AG09319 (cell line): ENCODE measurements around the gene EPS15.

Experiments used
- DNase-seq: peaks from one replicate; pipeline ENCODE4 v3.0.0-alpha.2; 2010; ENCODE audit warnings: low read depth; ENCODE audit errors: extremely low read depth
- TF ChIP-seq, protein P1 (sequence below): IDR thresholded peaks from 2 replicates; pipeline ENCODE4 v1.5.1; 2011; ENCODE audit warnings: low read depth, mild to moderate bottlenecking, inconsistent platforms, low read length, moderate library complexity

Gene EPS15

GRCh38 chr1:51433269-51433971, 85.6 kb downstream of the EPS15 start:
- no peak for DNase-seq
- TF ChIP-seq, protein P1, sequence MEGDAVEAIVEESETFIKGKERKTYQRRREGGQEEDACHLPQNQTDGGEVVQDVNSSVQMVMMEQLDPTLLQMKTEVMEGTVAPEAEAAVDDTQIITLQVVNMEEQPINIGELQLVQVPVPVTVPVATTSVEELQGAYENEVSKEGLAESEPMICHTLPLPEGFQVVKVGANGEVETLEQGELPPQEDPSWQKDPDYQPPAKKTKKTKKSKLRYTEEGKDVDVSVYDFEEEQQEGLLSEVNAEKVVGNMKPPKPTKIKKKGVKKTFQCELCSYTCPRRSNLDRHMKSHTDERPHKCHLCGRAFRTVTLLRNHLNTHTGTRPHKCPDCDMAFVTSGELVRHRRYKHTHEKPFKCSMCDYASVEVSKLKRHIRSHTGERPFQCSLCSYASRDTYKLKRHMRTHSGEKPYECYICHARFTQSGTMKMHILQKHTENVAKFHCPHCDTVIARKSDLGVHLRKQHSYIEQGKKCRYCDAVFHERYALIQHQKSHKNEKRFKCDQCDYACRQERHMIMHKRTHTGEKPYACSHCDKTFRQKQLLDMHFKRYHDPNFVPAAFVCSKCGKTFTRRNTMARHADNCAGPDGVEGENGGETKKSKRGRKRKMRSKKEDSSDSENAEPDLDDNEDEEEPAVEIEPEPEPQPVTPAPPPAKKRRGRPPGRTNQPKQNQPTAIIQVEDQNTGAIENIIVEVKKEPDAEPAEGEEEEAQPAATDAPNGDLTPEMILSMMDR, result no peak

DNA sequence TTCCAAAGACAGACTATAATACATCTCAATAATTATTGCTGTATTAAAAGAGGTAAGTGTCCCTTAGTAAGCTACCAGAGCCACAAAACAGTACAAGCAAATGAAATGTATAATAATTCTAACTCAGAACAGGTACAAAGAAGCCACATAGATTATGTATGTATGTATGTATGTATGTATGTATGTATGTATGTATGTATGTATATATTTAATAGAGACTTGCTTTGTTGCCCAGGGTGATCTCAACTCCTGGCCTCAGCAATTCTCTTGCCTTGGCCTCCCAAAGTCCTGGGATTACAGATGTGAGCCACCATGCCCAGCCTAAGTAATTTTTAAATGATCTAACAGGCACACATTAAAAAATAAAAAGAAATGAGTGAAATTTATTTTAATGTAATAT, 86.9 kb downstream of the EPS15 start:
- TF ChIP-seq, protein P1, result no peak
- no peak for DNase-seq

GRCh38 chr1:51427438-51427837, 91.6 kb downstream of the EPS15 start:
- no peak for DNase-seq
- TF ChIP-seq, protein P1, result no peak

- no peak for DNase-seq
- TF ChIP-seq, protein P1, result no peak
Observed at GRCh38 chr1:51425955-51426354, 93.1 kb downstream of the EPS15 start.

DNA sequence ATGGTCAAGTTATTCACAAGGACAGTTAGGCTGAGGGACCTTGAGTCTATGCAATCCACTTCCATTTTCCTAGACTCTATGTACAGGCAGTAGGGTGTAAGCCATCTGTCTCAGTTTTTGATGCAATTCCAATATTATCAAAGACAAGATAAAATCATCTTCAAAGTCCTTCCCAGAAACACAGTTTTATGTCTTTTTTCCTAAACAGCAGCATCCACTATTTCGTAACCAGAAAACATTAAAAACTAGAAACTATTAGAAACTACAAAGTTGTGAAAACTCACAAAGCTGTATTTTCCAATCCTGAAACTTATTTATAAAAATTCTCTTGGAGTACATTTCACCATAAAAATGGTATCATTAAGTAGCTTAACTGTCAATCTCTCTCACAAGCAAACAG, 93.8 kb downstream of the EPS15 start:
- no peak for DNase-seq
- TF ChIP-seq, protein P1, result no peak

DNA sequence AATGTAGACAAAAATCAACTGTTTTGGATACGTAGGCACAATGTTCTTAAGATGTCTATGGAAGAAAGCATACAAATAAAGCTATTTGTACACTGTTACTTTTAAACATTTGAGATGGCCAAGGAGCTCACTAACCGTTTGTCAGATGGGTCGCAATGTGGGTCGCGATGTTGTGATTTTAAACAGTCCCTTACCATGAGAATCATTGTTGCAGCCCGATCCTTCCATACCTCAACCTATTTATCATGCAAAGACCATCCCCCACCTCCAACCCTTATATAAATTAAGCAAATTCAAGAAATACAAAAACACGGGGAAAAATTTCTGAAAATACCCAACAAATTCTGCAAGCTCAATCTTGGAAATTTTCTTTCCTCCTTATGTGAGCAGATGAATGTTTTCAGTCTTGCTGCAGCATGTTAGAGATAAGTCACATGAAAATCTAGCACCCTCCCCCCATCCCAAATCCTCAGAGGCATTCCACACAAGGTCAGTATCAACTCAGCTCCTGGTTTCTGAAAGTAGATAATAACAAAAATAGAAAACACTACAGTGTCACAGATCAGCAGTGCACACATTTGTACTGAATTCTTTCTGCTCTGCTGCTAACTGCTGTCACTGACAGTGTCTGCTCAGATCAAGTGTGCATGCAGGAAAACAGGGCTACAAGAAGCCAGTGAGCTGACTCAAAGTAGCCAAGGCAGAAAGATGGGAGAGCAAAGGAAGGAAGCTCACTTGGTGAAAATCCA, 95.8 kb downstream of the EPS15 start:
- no peak for DNase-seq
- TF ChIP-seq, protein P1, result no peak

DNA sequence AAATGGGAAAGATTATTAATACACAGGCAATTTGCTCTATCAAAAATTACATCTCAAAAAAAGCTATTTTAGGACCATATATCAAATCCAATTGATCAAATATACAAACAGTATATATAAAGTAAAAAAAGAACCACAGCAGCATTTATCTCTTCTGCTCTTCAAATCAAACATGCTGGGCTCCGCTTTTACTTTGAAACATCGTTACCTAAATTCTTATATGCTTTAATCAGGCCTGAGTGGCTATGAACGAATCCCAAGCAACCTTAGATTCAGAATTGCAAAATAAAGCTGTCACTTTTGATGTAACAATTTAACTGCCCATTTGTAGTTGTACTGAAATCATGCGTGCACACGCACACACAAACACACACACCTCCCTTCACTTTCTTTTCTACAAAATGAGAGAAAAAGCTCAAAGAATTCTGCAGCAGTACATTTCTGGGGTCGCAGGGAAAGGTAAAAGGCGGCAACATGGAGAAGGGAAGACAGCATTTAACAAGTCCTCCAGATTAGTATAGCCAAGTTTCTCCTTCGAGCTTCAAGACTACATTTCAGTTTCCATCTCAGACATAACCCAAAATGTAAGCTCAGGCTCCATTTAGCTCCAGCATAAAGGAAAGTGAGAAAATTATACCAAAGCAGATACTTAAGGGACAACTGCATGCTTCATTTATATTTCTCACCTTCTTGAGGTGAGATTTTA, 96.5 kb downstream of the EPS15 start:
- no peak for DNase-seq
- TF ChIP-seq, protein P1, result no peak
